HL-60/S4 (cell line): ENCODE data around the gene PTPN6.

Experiments used
- in situ Hi-C: fragments of 300-500 bp; cut with MboI; formaldehyde crosslinking; loops from 2 replicates; pipeline ENCODE4 v1.14.3; 2022; ENCODE audit warnings: low sequenced_read_pairs

PTPN6 gene

GRCh38 chr12:6952863-6953441 is 1.8 kb downstream of the PTPN6 start:
- in situ Hi-C loops, result no loop called here

GRCh38 chr12:6953442-6954315 is 2.5 kb downstream of the PTPN6 start:
- in situ Hi-C loops, result no loop called here

- in situ Hi-C loops, result no loop called here
Observed at GRCh38 chr12:6954316-6955107, 3.4 kb downstream of the PTPN6 start.

GRCh38 chr12:6955108-6956020 is 4.2 kb downstream of the PTPN6 start:
- in situ Hi-C loops, result no loop called here

GRCh38 chr12:6956021-6956727 is 5.0 kb downstream of the PTPN6 start:
- in situ Hi-C loops, result no loop called here

GRCh38 chr12:6957151-6957701 is 6.1 kb downstream of the PTPN6 start:
- in situ Hi-C loops, result no loop called here

GRCh38 chr12:6957741-6958608 is 6.8 kb downstream of the PTPN6 start:
- in situ Hi-C loops, result no loop called here

- in situ Hi-C loops, result no loop called here
Observed at GRCh38 chr12:6958609-6959057, 7.5 kb downstream of the PTPN6 start.

GRCh38 chr12:6959058-6959804 is 8.1 kb downstream of the PTPN6 start:
- in situ Hi-C loops, result no loop called here

- in situ Hi-C loops, result no loop called here
Observed at GRCh38 chr12:6959805-6960592, 8.8 kb downstream of the PTPN6 start.

GRCh38 chr12:6960593-6961277 is 9.6 kb downstream of the PTPN6 start:
- in situ Hi-C loops, result no loop called here

- in situ Hi-C loops, result no loop called here
Observed at GRCh38 chr12:6961278-6961694, 10.1 kb downstream of the PTPN6 start.

GRCh38 chr12:6961695-6962284 is 10.6 kb downstream of the PTPN6 start:
- in situ Hi-C loops, result no loop called here

GRCh38 chr12:6962285-6963015 is 11.3 kb downstream of the PTPN6 start:
- in situ Hi-C loops, result no loop called here

GRCh38 chr12:6963016-6963731 is 12.0 kb downstream of the PTPN6 start:
- in situ Hi-C loops, result no loop called here
